GM19025 (cell line): ENCODE measurements around the gene PHF3.

Experiments used
- ATAC-seq: cut with Tn5 transposase; IDR thresholded peaks from one replicate; pipeline ENCODE4 v1.9.1; 2021; ENCODE audit warnings: mild to moderate bottlenecking, low read depth, moderate library complexity; ENCODE audit not compliant: unreplicated experiment

Gene PHF3

DNA sequence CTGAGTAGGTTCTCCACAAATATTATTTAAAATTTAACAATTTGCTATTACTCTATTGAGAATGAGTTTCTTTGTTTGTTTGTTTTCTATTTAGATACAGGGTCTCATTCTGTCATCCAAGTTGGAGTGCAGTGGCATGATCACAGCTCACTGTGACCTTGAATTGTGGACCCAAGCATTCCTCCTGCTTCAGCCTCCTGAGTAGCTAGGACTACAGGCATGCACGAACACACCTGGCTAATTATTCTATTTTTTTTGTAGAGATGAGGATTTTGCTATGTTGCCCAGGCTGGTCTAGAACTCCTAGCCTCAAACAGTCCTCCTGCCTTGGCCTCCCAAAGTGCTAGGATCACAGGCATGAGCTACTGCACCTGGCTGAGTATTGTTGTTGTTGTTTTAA, 122.2 kb downstream of the PHF3 start:
- ATAC-seq, result no peak

DNA sequence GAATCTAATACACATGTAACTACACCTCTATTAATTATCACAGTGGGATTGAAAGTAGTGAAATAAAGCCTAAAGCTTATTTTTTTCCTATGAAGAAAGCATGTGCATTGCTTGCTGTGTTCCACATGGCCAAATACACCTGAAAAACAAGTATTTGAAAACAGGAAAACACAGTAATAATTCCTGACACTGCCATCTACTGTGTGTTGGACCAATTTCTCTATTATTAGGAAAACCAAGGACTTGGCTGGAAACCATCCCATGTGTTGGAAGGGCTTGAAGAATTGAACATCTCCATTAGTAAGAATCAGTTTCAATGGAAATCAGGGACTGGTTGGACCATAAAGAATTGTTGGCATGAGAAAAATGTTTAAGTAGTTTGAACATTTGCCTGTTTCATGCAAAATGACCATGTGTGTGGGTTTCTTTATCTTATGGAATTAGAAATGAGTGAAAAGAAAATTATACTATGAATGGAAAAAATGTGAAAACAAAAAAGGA, 124.1 kb downstream of the PHF3 start:
- no peak for ATAC-seq

DNA sequence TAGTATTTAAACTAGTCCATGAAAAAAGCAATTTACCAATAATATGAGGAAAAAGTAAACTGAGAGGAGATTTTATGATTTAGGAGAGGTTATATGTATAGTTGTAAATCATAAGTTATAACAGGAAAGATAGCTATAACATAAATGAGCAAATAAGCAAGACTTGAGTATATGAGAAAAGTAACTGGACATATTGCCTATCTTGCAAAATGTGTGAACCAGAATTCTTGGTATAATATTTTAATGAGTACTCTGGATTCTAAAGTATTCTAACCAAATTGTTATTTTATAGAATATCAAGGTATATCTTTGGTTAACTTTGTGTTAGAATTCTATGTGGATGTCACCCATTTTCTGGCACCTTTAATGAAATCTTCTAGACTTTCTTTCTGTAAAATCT, 124.6 kb downstream of the PHF3 start:
- no peak for ATAC-seq

- ATAC-seq, result no peak
Measured at GRCh38 chr6:63764318-63764916, 128.8 kb downstream of the PHF3 start.
